Measurements from ENCODE around the gene ARHGEF17.
"Not testable (repeated sequence)": the region's sequence is repeated elsewhere in the genome, so short reads cannot be mapped to it uniquely, and the experiment has no call there.

ARHGEF17 gene, protein sequence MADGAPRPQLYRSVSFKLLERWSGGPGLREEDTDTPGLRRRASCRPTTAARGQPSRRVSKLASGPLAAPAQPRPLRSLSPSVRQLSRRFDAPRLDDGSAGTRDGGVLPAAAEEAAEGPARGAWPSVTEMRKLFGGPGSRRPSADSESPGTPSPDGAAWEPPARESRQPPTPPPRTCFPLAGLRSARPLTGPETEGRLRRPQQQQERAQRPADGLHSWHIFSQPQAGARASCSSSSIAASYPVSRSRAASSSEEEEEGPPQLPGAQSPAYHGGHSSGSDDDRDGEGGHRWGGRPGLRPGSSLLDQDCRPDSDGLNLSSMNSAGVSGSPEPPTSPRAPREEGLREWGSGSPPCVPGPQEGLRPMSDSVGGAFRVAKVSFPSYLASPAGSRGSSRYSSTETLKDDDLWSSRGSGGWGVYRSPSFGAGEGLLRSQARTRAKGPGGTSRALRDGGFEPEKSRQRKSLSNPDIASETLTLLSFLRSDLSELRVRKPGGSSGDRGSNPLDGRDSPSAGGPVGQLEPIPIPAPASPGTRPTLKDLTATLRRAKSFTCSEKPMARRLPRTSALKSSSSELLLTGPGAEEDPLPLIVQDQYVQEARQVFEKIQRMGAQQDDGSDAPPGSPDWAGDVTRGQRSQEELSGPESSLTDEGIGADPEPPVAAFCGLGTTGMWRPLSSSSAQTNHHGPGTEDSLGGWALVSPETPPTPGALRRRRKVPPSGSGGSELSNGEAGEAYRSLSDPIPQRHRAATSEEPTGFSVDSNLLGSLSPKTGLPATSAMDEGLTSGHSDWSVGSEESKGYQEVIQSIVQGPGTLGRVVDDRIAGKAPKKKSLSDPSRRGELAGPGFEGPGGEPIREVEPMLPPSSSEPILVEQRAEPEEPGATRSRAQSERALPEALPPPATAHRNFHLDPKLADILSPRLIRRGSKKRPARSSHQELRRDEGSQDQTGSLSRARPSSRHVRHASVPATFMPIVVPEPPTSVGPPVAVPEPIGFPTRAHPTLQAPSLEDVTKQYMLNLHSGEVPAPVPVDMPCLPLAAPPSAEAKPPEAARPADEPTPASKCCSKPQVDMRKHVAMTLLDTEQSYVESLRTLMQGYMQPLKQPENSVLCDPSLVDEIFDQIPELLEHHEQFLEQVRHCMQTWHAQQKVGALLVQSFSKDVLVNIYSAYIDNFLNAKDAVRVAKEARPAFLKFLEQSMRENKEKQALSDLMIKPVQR (N-terminal part only)

GRCh38 chr11:73308003-73308960, at the start of gene ARHGEF17:
ARHGEF17 (plus strand) TSS chr11:73308276; CDS start chr11:73308639, 363 bp downstream.
- DNase-seq: peak; percentile 70

DNA sequence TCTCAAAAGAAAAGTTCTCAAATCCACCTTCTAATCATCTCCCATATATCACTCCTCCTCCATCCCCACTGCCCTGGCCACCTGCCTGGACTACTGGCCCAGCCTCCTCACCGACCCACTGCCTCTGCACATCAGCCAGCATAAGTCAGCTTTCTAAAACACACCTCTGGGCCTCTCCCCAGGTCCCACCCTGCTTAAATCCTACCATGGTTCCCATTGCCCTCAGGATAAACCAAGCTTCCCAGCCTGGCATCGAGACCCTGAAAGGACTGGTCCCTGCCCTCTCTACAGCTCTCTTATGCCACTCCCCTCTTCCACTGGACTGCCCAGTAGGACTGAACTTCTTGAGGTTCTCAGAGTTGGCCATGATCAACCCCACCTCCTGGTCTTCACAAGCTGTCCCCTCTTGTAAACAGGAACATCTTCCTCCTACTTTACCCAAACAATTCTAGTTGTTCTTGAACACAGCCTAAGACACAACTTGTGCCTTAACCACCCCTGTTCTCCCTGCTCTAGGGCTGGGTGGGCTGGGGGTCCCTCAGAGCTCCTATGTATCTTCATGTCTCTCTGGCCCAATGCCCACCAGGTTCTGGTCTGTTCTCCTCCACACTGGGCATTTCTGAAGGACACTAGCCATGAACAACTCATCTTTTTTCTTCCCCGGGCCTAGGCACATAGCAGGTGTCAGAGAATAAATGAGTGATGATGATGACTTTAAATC, 48.5 kb upstream of the ARHGEF17 start:
- DNase-seq: no peak

GRCh38 chr11:73260127-73260457, 48.0 kb upstream of the ARHGEF17 start:
- DNase-seq: no peak

- DNase-seq: no peak
Measured at GRCh38 chr11:73262851-73263495, 45.1 kb upstream of the ARHGEF17 start.

- no peak for DNase-seq
Measured at GRCh38 chr11:73263640-73264039, 44.4 kb upstream of the ARHGEF17 start.

DNA sequence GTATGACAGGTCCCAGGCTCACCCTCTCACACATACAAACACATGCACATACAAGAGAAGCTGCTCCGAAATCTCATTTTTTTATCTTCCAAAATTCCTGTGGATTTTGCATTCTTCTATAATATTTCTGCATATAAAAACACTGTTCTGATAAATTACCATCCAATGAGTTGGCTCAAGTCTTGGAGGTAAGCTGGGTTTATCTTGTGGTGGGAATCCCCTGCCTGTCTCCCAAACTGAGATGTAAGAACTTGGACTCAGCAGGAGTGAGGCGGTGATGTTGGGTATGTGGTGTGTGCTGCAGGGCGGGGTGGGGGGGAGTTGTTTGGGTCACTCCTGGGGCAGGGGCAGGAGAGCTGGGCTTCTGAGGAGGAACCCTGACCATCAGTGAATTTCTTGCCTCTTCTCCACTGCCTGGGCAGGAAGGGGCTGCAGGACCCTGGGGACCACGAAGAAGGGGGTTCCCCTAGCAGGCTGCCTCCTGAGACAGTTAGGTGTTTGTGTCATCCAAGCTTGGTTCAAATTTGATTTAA, 42.7 kb upstream of the ARHGEF17 start:
- DNase-seq: no peak

DNA sequence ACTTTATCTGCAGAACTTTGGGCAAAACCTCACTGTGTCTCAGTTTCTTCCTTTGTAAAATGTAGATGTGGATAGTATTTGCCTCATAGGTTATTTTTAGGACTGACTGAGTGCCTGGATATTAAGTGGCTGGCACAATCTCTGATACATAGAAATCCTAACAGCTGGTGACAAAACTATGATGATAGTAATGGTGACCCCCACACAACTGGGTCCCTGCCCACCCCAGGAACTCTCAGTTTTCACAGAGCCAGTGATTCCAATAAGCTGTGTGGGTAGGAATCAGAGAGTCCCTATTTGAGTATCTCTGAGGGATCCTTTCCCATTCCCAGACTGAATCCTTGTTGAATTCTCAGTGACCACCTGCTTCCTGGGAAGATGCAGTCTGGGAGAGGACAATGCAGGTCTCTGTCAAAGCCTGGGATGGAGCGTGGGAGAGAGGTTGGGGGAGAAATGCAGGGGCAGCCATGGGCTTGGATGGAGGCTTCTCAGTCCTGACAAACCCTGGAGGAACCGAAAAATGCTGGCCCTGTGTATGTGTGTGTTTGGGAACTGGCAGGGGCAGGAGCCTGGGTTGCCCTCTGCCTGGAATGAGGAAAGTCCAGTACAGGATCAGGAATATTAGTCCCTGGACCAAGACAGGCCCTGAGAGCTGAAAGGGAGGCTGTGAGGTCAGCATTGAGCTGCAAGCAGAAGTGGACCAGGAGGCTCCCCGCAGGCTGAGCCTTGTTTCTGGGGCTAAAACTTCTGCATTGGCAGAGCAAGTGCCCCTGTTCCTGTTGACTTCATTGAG, 42.0 kb upstream of the ARHGEF17 start:
- no peak for DNase-seq

GRCh38 chr11:73266646-73267020, 41.4 kb upstream of the ARHGEF17 start:
- DNase-seq: no peak

GRCh38 chr11:73267122-73267846, 40.8 kb upstream of the ARHGEF17 start:
- no peak for DNase-seq

DNA sequence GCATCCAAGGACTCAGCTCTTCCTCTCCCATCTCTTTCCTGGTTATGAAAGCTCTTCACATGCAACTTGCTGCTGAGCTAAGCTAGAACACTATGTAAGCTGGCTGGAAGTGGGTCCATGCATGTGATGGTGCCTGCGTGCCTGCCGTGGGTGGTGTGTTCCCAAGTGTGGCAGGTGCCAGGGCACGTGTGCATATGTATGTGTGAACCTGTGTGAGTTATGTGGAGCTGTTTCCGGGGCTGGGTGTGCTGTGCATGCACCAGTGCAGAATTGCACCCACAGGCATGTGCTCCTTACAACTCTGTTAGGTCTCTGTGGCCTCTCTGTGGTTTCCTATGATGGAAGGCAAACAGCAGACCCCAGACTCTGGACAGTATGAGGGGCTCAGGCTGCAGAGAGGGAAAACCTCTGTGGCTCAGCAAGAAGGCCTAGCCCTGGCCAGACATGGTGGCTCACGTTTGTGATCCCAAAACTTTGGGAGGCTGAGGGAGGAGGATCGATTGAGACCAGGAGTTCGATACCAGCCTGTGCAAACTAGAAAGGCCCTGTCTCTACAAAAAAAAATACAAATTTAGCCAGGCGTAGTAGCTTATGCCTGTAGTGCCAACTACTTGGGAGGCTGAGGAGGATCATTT, 40.1 kb upstream of the ARHGEF17 start:
- DNase-seq: no peak

GRCh38 chr11:73268671-73269271, 39.3 kb upstream of the ARHGEF17 start:
- DNase-seq: no peak

DNA sequence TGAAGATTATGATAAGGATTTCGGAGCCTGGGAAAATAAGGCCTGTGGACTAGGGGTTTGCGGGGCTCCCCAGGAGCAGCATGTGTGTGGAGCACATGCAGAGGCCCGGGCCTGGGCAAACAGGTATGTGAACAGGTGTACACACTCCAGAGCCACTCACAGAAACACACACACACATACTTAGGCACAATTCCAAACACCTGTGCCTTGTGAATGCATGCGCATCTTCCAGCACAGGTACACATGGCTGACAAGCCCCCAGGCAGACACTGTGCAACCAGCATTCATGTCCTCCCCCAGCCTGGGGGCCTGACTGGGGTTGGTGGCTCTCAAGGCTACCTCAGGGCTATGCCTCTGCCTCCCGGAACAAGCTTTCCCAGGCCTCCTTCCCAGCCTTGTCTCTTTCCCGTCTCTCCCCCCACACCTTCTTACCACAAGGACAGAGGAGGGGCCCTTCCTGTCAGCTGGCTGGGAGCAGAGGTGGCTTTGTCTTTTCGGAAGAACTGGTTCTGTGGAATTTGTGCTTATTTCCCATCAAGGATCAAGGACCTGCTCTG, 38.5 kb upstream of the ARHGEF17 start:
- DNase-seq: no peak

DNA sequence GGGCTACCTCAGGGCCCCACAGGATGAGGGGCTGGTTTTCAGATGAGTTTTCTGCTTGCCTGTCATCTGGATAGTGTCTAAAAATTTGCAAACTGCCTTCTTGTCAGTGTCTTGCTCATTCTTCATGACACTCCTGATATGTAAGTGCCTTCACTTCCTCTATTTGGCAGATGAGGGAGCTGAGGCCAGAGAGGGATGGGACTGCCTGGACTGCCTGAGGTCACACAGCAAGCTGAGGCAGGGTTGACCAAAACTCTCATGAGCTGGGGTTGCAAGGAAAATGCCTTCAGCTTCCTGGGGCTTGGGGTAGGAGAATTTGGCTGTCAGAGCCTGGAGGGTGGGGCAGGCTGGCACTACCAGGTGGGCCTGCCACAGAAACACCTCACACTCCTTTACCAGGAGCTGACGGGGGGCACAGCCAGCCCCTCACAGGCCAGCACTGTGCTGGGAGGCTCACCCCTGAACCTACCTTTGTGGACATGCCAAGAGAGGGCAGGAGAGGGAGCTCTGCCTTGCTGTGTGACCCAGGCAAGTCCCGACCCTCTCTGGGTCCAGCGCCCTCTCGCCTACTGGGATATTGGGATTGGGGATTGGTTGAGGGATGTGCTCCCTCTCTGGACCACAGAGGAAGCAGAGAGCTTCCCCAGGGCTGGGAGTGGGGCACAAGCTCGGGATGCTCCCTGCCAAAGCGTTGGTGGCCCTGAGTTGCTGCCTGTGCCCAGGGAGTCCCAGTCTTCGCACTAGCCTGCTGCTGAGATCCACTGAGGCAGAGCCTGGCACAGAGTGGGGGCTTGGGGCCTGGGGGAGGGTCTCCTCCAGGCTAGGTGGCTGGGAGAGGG, 37.8 kb upstream of the ARHGEF17 start:
- DNase-seq: no peak

GRCh38 chr11:73270855-73271477, 37.1 kb upstream of the ARHGEF17 start:
- no peak for DNase-seq

- not testable (repeated sequence) for DNase-seq
Measured at GRCh38 chr11:73271478-73271865, 36.6 kb upstream of the ARHGEF17 start.

- DNase-seq: peak; percentile 20
Measured at GRCh38 chr11:73271936-73272679, 36.0 kb upstream of the ARHGEF17 start, which contains the start of gene P2RY6. P2RY6 (plus strand) TSS chr11:73272338; CDS start chr11:73296519, 24,181 bp downstream.

Data from NCI-H1436 treated with DMSO at 0.1 percent for 48 hours (cell line).